GM19025 (cell line): ENCODE results near the gene BCAS1.

Experiments
- ATAC-seq: cut with Tn5 transposase; IDR thresholded peaks from one replicate; pipeline ENCODE4 v1.9.1; 2021; ENCODE audit warnings: mild to moderate bottlenecking, low read depth, moderate library complexity; ENCODE audit not compliant: unreplicated experiment

BCAS1 gene

DNA sequence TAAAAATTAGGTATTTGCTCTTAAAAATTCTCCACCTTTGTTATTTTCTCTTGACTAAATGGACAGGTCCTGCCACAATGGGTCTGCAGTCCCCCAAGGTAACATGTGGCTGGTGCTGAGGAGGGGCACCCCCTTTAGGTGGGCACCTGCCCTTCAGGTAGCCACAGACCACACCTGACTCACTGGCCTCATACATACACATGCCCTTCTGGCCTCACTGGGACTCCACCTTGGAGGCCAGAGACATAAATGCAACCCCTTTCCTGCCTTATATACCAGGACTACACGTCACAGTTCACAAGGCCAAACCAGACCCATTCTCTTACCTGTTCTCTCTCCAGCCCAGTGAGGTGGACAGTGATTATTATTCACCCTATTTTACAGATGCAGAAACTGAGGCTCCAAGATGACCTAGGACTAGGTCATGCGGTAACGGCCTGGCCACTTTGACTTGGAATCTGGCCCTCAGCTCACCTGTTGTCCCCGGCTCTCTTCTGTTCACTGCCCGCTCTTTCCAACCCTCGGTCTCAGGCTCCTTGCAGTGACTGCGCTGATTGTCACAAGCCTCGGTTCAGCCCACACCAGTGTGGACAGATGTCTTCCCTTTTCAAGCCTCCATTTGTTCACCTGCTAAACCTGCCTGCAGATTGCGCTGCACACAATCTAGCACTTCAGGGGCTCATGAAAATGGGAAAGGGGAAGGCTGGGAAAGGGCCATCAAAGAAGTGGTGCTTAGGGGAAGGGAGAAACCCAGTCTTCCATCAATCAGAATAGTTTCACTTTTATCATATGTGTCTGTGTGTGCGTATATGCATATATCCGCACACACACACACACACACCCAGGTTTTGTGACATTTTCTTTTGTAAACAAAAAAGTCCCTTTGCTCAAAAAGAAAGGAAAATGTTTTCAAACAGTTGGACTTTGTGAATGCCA is 121.7 kb downstream of the BCAS1 start:
- ATAC-seq: peak; percentile 19

- no peak for ATAC-seq
Observed at GRCh38 chr20:53947501-53948195, 122.7 kb downstream of the BCAS1 start.

GRCh38 chr20:53946106-53946505 is 124.3 kb downstream of the BCAS1 start:
- no peak for ATAC-seq

DNA sequence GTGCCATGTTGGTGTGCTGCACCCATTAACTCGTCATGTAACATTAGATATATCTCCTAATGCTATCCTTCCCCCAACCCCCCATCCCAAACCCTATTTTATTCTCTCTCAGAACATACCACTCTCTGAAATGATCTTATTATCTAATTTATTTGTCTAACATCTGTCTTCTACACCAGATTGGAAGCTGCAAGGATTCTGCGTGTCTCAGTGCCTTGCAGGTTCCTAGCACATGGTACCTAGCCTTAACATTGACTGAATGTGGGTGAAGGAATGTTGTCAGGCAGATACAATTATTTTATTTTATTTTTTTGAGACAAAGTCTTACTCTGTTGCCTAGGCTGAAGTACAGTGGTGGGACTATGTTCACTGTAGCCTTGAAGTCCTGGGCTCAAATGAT is 124.9 kb downstream of the BCAS1 start:
- ATAC-seq: no peak

GRCh38 chr20:53944796-53945195 is 125.6 kb downstream of the BCAS1 start:
- no peak for ATAC-seq

DNA sequence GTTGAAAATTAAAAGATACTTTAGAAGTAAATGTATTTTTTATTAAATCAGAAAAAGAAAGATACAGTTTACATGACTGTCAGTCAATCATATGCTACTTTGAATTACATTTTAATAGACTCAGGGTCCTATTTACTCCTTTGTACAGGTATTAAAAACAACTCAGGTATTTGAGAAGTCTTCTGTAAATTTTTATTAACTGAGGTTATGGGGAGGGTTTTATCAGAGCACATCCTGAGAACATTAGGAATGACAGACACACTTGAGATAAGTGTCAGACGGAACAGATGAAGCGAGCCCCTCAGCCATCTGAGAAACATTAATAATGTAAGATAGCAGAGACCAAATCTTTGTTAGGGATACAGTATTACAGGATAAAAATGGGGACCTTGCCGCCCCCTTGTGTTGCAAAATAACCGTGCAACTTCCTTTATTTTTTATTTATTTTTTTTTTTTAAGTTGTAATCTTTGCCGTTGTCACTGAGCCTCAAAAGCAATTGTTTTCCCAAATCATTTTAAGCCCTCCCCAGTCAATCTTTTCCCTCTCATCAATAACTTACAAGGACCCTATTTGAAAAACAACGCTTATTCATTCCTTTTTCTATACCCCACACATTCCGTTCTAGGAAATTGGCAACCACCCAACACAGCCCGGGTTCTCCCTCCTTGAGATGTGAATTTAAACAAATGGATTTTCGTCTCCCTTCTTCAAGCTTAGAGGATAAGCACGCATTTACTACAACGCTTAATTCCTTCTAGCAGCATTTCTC is 126.7 kb downstream of the BCAS1 start:
- ATAC-seq: no peak

GRCh38 chr20:53942973-53943372 is 127.4 kb downstream of the BCAS1 start:
- no peak for ATAC-seq

DNA sequence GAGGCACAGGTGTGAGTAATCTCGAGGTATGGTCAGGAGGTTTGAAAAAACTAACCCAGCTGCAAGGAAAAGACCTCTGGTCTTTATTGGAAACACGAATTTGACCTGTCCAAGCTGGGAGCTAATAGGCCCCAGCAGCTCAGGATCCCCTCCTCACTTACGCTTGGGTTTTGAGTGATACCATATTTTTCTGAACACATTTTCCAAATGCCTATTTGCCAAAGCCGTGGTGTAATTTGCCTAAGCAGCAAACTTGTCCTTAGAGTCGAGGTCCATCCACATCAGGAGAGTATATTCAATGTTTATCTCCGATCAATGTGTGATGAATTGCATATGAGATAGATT is 128.0 kb downstream of the BCAS1 start:
- ATAC-seq: no peak

DNA sequence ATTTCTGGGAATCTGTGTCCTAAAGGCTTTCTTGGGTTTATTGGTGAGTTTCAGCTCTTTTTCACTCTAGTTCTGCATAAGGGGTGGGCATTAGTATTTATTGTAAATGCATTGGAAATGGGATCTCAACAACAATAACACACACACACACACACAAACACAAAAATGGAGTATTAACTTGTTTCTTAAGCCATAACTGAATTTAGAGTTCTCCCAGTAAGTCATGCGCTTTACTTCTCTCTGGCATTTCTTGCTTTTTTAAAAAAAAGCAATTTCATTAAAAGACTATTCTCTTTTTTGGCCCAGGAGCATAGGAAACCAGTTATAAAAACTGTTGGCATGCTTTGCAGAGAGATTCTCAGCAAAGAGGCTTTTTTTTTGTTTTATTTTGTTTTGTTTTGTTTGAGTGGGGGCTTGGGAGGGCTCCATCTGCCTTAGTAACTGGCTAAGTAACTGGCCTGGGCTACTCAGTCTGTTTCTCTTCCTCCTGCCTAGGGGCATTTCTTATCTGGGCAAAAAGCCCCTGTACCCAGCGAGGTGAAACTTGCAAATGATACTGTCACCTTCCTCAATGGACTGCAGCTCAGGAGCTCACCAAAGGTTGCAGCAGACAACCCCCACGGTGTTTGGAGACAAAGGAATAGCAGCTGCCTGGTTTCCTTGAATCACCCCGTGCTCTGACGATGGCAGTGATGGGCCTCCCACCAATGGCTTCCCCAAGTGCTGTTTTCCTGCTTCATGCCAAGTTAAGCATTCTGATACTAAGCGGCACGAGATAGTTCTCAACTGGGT is 128.5 kb downstream of the BCAS1 start:
- ATAC-seq: peak; percentile 34

GRCh38 chr20:53940907-53941545 is 129.4 kb downstream of the BCAS1 start:
- no peak for ATAC-seq

GRCh38 chr20:53940360-53940702 is 130.1 kb downstream of the BCAS1 start:
- no peak for ATAC-seq

- ATAC-seq: peak; percentile 61
Observed at GRCh38 chr20:53939572-53940359, 130.6 kb downstream of the BCAS1 start.

- no peak for ATAC-seq
Observed at GRCh38 chr20:53939190-53939571, 131.2 kb downstream of the BCAS1 start.

DNA sequence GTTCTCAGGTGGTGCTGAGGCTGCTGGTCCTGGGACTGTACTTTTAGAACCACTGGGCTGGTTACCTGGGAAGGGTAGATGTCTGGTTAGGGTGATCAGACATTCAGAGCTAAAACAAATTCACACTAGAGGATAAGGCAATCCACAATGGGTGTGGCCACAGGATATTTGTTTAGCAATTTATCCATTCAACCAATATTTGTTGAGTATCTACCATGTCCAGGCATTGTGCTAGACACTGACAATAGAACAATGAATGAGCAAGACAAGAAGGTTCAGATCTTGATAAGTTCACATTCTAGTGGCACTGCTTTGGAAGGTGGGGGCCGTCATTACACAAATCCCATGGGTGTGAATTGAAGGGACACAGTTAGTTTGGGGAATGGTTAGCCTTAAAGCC is 131.7 kb downstream of the BCAS1 start:
- ATAC-seq: no peak

DNA sequence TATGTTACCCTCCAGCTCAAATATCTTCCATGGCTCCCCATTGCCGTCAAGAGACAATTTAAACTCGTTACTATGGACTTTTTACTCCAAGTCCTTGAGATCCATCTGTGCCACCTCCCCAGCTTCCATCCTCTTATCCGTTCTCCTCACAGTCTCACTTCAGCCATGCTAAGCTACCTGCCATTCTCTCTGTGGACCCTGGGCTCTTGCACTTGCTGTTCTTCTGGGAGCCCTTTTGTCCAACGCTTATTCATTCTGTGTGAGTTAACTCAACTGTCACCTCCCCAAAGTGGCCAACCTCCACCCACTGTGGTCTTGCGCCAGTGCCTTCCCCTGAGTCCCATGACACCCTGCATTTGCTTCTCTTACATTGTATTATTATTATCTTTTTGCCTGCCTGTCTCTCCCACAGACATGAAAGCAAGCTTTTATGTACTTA is 132.4 kb downstream of the BCAS1 start:
- no peak for ATAC-seq

GRCh38 chr20:53937339-53937741 is 133.1 kb downstream of the BCAS1 start:
- ATAC-seq: no peak

GRCh38 chr20:53935344-53936084 is 134.9 kb downstream of the BCAS1 start:
- ATAC-seq: no peak
